NB4 (cell line): ENCODE data around the gene GALNT9.

ENCODE experiments used
- DNase-seq: peaks from one replicate; pipeline ENCODE4 v3.0.0; 2010; ENCODE audit warnings: low read depth
- H3K4me3 ChIP-seq: one replicate; pipeline ENCODE4 v1.5.1; 2011; ENCODE audit warnings: mild to moderate bottlenecking, low read depth, low read length, moderate library complexity
- MYC ChIP-seq: IDR thresholded peaks from 2 replicates; pipeline ENCODE4 v1.6.1; 2011; ENCODE audit warnings: low read depth, low read length
- POLR2A ChIP-seq: IDR thresholded peaks from 2 replicates; pipeline ENCODE4 v1.6.1; 2011; ENCODE audit warnings: mild to moderate bottlenecking; ENCODE audit not compliant: insufficient read length; ENCODE audit errors: extremely low read depth
- TF ChIP-seq, protein P1 (sequence below): IDR thresholded peaks from one replicate; pipeline ENCODE4 v1.5.1; 2012; ENCODE audit warnings: low read depth, low read length
- TF ChIP-seq, protein P2 (sequence below): IDR thresholded peaks from 2 replicates; pipeline ENCODE4 v1.6.1; 2011; ENCODE audit warnings: low read depth, low read length

GALNT9 gene

DNA sequence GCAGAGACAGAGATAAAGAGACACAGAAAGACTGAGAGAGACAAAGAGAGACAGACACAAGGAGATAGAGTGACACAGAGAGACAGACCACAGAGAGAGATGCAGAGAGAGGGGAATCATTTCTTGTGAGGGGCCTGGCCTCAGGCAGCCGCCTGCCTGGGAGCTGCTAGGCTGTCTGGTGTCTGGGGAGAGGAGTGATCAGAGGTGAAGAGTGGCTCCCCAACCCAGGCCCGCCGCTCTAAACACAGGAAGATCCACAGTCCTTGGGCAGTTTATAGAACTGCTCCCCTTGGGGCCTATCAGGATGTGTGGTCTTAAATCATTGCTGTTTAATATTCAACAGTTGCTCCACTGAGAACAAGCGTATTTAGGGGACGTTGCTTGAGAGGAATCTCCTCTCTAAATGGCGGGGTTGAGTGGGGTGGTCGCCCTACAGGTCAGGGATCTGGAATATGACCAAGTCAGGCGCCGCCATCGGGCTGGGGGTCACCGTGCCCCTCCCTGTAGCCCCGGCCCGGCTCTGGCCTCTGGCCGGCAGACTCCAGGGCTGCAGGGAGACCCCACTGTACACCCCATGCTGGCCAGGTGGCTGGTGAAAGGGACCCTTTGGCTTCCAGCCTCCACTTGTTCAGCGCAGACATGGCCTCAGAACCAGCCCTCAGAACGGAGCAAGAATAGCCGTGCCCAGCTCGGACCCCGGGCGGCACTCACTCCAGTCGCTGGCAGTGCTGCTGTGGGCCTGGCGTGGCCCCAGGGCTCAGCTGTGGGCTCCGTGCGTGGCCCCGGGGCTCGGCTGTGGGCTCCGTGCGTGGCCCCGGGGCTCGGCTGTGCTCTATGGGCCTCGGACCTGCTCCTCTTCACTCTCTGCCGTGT lies 89.4 kb downstream of the GALNT9 start:
- TF ChIP-seq, protein P1, sequence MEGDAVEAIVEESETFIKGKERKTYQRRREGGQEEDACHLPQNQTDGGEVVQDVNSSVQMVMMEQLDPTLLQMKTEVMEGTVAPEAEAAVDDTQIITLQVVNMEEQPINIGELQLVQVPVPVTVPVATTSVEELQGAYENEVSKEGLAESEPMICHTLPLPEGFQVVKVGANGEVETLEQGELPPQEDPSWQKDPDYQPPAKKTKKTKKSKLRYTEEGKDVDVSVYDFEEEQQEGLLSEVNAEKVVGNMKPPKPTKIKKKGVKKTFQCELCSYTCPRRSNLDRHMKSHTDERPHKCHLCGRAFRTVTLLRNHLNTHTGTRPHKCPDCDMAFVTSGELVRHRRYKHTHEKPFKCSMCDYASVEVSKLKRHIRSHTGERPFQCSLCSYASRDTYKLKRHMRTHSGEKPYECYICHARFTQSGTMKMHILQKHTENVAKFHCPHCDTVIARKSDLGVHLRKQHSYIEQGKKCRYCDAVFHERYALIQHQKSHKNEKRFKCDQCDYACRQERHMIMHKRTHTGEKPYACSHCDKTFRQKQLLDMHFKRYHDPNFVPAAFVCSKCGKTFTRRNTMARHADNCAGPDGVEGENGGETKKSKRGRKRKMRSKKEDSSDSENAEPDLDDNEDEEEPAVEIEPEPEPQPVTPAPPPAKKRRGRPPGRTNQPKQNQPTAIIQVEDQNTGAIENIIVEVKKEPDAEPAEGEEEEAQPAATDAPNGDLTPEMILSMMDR = no peak
- TF ChIP-seq MYC (no peak), POLR2A (no peak)
- TF ChIP-seq, protein P2, sequence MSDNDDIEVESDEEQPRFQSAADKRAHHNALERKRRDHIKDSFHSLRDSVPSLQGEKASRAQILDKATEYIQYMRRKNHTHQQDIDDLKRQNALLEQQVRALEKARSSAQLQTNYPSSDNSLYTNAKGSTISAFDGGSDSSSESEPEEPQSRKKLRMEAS = no peak
- DNase-seq = no peak
- H3K4me3 ChIP-seq = no peak overlapping the region

DNA sequence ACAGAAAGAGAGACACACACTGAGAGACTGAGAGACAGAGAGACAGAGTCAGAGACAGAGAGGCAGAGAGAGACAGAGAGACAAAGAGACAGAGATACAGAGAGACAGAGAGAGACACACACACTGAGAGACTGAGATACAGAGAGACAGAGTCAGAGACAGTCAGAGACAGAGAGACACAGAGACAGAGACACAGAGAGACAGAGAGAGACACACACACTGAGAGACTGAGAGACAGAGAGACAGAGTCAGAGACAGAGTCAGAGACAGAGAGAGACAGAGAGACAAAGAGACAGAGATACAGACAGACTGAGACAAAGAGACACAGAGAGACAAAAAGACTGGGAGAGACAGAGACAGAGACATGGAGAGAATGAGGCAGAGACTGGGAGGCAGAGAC lies 90.0 kb downstream of the GALNT9 start:
- no peak overlapping the region for H3K4me3 ChIP-seq

DNA sequence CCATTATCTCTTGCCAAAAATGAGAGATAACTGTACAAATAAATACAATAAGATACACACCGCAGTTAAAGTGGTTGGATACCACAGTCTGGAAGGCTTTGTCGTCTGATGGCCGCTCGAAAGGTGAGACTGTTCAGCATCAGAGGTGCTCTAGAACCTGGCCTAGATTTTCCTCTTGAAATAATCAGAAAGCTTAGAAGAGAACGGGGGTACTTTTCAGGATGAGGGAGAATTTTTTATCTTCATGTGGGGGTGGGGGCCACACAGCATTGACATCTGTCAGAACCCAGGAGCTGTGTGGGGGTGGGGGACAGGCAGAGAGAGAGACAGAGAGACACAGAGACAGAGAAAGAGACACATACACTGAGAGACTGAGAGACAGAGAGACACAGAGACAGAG lies 90.5 kb downstream of the GALNT9 start:
- DNase-seq = no peak
- no peak overlapping the region for H3K4me3 ChIP-seq
- TF ChIP-seq MYC (no peak), POLR2A (no peak)
- TF ChIP-seq, protein P1 = no peak
- TF ChIP-seq, protein P2 = no peak

More for the DNA sequence above, 90.0 kb downstream of the GALNT9 start:
- no peak for DNase-seq
- TF ChIP-seq POLR2A (no peak), MYC (no peak)
- TF ChIP-seq, protein P2 = no peak
- TF ChIP-seq, protein P1 = no peak

DNA sequence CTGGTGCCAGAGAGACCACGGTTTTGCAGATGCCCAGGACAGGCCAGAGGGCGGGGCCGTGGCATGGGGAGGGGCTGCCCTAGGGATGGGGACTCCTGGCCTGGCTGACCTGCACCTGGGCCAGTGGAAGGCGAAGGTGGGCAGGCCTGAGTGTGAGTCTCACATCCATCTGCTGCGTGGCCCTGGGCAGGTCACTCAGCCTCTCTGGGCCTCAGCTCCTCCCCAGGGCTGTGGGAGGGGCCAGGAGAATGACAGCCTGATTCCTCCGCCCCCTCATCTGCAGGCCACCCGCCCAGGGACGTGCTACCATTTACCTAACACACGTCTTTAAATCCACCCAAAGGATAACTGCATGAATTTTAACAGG lies 90.9 kb downstream of the GALNT9 start:
- TF ChIP-seq, protein P2 = no peak
- TF ChIP-seq POLR2A (no peak), MYC (no peak)
- TF ChIP-seq, protein P1 = no peak
- DNase-seq = no peak
- no peak overlapping the region for H3K4me3 ChIP-seq

DNA sequence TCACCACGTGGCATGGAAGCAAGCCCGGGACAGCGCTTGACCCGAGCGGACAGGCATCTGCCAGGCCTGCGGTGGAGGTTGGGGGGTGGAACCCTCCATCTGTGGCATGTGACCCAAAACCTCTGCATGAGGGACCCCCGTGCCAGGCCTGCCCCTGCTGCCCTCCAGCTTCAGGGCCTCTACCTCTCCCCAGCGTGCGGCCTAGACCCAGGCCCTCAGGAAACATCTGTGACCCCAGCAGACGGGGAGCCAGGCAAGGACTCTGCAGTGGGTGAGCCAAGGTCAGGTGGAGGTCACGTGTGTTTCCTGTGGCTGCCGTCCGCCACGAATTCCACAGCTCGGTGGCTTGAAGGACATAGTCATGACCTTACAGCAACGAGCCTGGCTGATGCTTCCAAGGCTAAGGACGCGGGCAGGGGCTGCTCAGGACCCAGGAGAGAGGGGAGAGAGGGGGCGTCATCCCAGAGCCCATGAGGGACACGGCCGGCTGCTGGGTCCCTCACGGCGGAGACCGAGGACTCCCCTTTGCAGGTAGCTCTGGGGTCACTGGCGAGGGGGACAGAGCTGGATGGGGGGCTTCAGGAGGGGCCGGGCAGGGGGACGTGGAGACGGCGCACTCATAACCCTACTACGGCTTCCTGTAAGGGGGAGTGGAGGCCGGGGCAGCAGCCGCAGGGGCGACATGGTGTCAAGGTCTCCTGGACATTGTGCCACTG lies 91.5 kb downstream of the GALNT9 start:
- no peak overlapping the region for H3K4me3 ChIP-seq
- TF ChIP-seq, protein P1 = no peak
- no peak for TF ChIP-seq POLR2A
- TF ChIP-seq, protein P2 = no peak
- TF ChIP-seq MYC = no peak

More for the DNA sequence above, 91.5 kb downstream of the GALNT9 start:
- no peak for DNase-seq
